Esophagus squamous epithelium (tissue), 4 donors: ENCODE measurements around the gene CTAGE8.
"Not testable (repeated sequence)": the region's sequence is repeated elsewhere in the genome, so short reads cannot be mapped to it uniquely, and the experiment has no call there.

Experiments used
- CTCF ChIP-seq, 6 experiments: fragments of 450-650 bp in 4 of 6; fragments of 200-600 bp in 2 of 6; sonication (generic) in 2 of 6; IDR thresholded peaks; one replicate each; pipeline ENCODE4 v1.5.1; 2016 to 2019; ENCODE audit warnings: antibody characterized with exemption in 6 of 6, mild to moderate bottlenecking in 4 of 6, moderate library complexity in 4 of 6
- POLR2A ChIP-seq, 4 donors: fragments of 450-650 bp; IDR thresholded peaks; one replicate each; pipeline ENCODE4 v1.6.1; 2017; ENCODE audit warnings: antibody characterized with exemption in 4 of 4, mild to moderate bottlenecking in 4 of 4, moderate library complexity in 3 of 4

GRCh38 chr7:144305156-144305555 lies 36.1 kb upstream of the CTAGE8 start:
- not testable (repeated sequence) for TF ChIP-seq CTCF, POLR2A (IDR thresholded peaks at IDR 0.05)
